ENCODE measurements around the gene RHO. TPM values are rescaled to one million over a fixed set of nuclear protein-coding genes. Genes with fewer than 3 reads are reported as not detected.
"Not testable (repeated sequence)": the region's sequence is repeated elsewhere in the genome, so short reads cannot be mapped to it uniquely, and the experiment has no call there.

RHO gene
- total RNA-seq, 2 donors from 2014 or later, result not detected

DNA sequence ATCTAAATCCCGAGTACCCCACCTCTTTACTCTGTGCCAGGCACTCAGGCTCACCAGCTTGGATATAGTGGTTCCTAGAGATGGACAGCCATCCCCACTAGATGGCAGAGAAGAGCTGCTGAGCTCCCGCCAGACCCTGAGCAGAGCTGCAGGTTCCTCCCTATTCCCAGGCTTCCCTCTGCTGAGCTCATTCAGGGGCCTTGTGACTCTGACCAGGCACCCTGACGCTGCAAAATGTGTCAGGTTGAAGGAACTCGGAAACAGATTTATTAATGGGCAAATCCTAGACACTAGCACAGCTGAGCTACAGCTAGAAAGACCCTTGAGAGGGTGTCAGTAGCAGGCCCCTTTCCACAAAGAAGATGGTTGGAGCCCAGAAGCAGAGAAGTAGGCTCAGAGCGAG lies 38.2 kb upstream of the RHO start:
- TF ChIP-seq, protein P1, sequence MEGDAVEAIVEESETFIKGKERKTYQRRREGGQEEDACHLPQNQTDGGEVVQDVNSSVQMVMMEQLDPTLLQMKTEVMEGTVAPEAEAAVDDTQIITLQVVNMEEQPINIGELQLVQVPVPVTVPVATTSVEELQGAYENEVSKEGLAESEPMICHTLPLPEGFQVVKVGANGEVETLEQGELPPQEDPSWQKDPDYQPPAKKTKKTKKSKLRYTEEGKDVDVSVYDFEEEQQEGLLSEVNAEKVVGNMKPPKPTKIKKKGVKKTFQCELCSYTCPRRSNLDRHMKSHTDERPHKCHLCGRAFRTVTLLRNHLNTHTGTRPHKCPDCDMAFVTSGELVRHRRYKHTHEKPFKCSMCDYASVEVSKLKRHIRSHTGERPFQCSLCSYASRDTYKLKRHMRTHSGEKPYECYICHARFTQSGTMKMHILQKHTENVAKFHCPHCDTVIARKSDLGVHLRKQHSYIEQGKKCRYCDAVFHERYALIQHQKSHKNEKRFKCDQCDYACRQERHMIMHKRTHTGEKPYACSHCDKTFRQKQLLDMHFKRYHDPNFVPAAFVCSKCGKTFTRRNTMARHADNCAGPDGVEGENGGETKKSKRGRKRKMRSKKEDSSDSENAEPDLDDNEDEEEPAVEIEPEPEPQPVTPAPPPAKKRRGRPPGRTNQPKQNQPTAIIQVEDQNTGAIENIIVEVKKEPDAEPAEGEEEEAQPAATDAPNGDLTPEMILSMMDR (IDR thresholded peaks at IDR 0.05), result peak; percentile 67 to 90 (median 81)
- TF ChIP-seq POLR2A (IDR thresholded peaks at IDR 0.05), result no peak
- 25% methylated on average over 5 of the region's 5 CpGs for WGBS, 2 donors
- DNase-seq (peak; percentile 77 to 89 (median 84)), ATAC-seq (peak; percentile 88)
- Histone ChIP-seq H3K9me3 (no peaks in the 10 kb centered on the region), H3K27me3 (no peaks in the 10 kb centered on the region), H3K4me3 (no peak overlapping the region), H3K4me1 (peaks cover 6% of the 10 kb centered on the region), H3K36me3 (replicated peaks in 1 of 2; ENCODE audit: insufficient read depth in 1 of 2, low read depth in 2 of 2) (no peaks in the 10 kb centered on the region), H3K27ac (peak overlapping the region in 2 of 4 donors; percentile 21 to 26)
- intact Hi-C loops (cut with DNase I), result no loop called here

DNA sequence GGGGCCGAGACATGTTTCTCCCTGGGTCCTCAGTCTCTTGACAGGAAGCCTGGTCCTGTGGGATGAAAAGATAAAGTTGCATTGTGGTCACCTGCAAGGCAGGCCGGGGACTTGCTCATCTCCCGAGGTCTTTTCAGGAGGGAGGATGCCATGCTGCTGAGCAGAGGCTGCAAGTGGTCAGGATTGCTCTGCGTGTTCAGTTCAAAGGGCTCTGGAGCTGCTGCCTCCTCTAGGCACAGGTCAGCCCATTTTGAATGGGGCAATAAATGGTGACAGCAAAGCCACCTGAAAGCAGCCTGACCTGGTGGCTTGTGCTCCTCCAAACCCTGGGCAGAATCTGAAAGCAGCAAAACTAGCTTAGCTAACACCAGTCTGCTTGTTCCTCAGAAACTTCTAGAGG lies 37.4 kb upstream of the RHO start:
- H3K4me3 ChIP-seq; H3K9me3 ChIP-seq; ATAC-seq; H3K27me3 ChIP-seq; H3K36me3 ChIP-seq (replicated peaks in 1 of 2; ENCODE audit: insufficient read depth in 1 of 2, low read depth in 2 of 2); intact Hi-C loops (cut with DNase I); H3K4me1 ChIP-seq; H3K27ac ChIP-seq; DNase-seq: not testable (repeated sequence)
- 76 to 92% methylated on average over 3 to 4 of the region's 4 CpGs for WGBS, 2 donors

DNA sequence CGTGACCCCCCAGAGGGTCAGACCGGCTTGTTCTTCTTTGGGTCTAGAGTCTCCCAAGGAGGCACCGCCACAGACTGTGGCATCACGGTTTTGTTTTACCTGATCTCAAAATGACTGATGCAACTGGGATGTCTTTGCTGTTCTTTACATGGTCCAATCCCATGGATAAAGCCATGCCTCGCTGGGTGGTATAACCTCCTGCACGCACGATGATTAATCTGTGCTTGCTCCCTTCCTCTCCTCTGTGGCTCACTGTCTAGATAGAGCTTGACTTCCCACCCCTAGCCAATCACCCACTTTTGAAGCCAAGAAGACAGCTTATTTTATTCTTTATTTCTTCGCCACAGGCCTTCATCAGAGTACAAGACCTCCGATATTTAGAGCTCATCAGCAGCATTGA lies 36.6 kb upstream of the RHO start:
- no peak for TF ChIP-seq POLR2A (IDR thresholded peaks at IDR 0.05)
- no peaks in the 10 kb centered on the region for H3K9me3 ChIP-seq
- H3K4me1 ChIP-seq, result peaks cover 6% of the 10 kb centered on the region
- intact Hi-C loops (cut with DNase I), result no loop called here
- DNase-seq (no peak), ATAC-seq (no peak)
- 91 to 94% methylated on average over 9 of the region's 9 CpGs for WGBS, 2 donors
- peaks cover 0 to 1% of the 10 kb centered on the region in 2 donors for H3K36me3 ChIP-seq (replicated peaks in 1 of 2; ENCODE audit: insufficient read depth in 1 of 2, low read depth in 2 of 2)
- no peak overlapping the region for H3K4me3 ChIP-seq
- no peak overlapping the region for H3K27ac ChIP-seq
- no peaks in the 10 kb centered on the region for H3K27me3 ChIP-seq

DNA sequence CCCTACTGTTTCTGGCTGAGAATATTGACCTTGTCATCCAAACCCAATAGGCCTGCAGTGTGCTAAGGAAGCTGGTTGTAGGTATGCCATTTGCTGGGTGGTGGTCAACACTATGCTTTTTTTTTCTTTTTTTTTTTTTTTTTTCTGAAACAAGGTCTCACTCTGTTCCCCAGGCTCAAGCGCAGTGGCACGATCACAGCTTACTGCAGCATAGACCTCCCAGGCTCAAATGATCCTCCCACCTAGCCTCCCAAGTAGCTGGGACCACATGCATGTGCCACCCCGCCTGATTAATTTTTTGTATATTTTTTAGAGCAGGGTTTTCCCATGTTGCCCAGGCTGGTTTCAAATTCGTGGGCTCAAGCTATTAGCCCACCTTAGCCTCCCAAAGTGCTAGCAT lies 35.7 kb upstream of the RHO start:
- Histone ChIP-seq H3K9me3 (no peaks in the 10 kb centered on the region), H3K4me1 (peaks cover 6% of the 10 kb centered on the region), H3K36me3 (replicated peaks in 1 of 2; ENCODE audit: insufficient read depth in 1 of 2, low read depth in 2 of 2) (peaks cover 0 to 1% of the 10 kb centered on the region in 2 donors), H3K27ac (no peak overlapping the region), H3K4me3 (no peak overlapping the region), H3K27me3 (no peaks in the 10 kb centered on the region)
- TF ChIP-seq, protein P1 (IDR thresholded peaks at IDR 0.05), result no peak
- ATAC-seq (no peak), DNase-seq (no peak)
- intact Hi-C loops (cut with DNase I), result no loop called here
- 90 to 92% methylated on average over 4 of the region's 4 CpGs for WGBS, 2 donors

DNA sequence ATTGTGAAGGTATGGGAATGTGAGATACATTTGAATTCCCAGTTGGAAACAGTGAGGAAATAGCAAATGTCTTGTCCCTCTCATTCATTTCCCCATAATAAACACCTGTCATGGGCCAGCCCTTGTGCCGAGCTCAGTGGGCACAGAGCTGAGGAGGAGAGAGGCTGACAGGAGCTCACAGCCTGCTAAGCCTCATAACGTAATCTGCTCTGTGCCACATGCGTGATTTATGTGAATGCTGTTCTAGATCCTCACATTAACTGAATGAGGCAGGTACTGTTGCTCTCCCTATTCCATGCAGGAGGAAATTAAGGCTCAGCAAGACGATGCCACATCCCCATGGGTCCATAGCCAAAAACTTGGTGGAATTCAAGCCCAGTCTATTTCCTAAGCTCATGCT lies 35.2 kb upstream of the RHO start:
- TF ChIP-seq, protein P1 (IDR thresholded peaks at IDR 0.05), result no peak
- TF ChIP-seq POLR2A (IDR thresholded peaks at IDR 0.05), result no peak
- WGBS, 2 donors, result 94% methylated on average over 4 of the region's 4 CpGs
- H3K36me3 ChIP-seq (replicated peaks in 1 of 2; ENCODE audit: insufficient read depth in 1 of 2, low read depth in 2 of 2), result peaks cover 0 to 1% of the 10 kb centered on the region in 2 donors
- no peak overlapping the region for H3K27ac ChIP-seq
- no peaks in the 10 kb centered on the region for H3K9me3 ChIP-seq
- ATAC-seq (no peak), DNase-seq (no peak)
- H3K4me1 ChIP-seq, result peaks cover 6% of the 10 kb centered on the region
- H3K27me3 ChIP-seq, result no peaks in the 10 kb centered on the region
- no peak overlapping the region for H3K4me3 ChIP-seq
- intact Hi-C loops (cut with DNase I), result no loop called here

DNA sequence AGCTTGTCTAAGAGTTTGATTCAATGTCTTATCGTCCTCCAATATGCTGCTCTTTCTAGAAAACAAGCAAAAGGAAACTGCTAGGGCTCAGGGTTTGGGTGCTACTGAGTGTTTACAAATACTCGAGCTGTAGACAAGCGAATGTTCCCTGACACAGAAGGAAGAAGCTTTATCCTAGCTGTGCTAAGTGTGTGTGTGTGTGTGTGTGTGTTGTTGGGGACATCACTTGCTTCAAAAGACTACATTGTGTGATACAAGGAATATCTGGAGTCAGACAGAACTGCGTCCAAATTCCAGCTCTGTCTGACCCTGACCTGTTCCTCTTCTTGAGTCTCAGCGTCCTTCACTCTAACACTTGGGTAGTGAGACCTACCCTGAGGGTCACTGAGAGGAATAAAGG lies 33.9 kb upstream of the RHO start:
- H3K4me1 ChIP-seq; H3K36me3 ChIP-seq (replicated peaks in 1 of 2; ENCODE audit: insufficient read depth in 1 of 2, low read depth in 2 of 2): not testable (repeated sequence)

DNA sequence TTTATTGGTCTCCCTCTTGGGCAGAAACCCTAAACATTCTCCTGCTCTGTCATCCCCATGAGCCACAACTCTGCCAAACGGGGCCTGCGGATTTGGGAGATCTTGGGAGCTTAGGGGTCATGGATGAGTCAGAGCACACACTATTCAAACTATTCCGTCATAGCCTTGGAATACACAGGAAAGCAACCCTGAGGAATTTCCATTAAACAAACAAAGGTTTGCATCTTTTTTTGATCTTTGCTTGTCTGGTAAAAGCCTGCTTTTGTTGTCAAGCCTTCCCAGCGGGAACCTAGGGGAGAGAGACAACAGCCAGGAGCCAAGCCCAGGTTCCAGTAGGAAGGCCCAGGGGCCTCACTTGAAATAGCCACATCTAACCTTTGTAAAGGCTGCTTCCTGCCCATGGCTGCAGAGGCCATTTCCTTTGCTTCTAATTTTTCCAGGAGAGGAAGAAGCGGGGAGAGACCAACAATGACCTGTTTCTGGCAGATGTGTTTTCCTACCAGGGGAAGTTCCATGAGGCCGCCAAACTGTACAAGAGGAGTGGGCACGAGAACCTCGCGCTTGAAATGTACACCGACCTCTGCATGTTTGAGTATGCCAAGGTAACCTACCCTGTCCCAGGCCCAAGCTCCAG lies 33.3 kb upstream of the RHO start:
- peak; percentile 55 for ATAC-seq
- intact Hi-C loops (cut with DNase I); H3K9me3 ChIP-seq; H3K4me3 ChIP-seq; DNase-seq; H3K36me3 ChIP-seq (replicated peaks in 1 of 2; ENCODE audit: insufficient read depth in 1 of 2, low read depth in 2 of 2); H3K4me1 ChIP-seq; H3K27me3 ChIP-seq: not testable (repeated sequence)
- WGBS, 2 donors, result 71 to 83% methylated on average over 6 to 10 of the region's 10 CpGs
- H3K27ac ChIP-seq, result peak overlapping the region in 3 of 4 donors; percentile 6 to 62 (median 15)

More for the DNA sequence above, 33.9 kb upstream of the RHO start:
- H3K27ac ChIP-seq, result peak overlapping the region in 3 of 4 donors; percentile 15 to 62 (median 15)
- H3K4me3 ChIP-seq; DNase-seq; H3K27me3 ChIP-seq; ATAC-seq; H3K9me3 ChIP-seq; intact Hi-C loops (cut with DNase I): not testable (repeated sequence)
- 67 to 81% methylated on average over 5 of the region's 5 CpGs for WGBS, 2 donors

DNA sequence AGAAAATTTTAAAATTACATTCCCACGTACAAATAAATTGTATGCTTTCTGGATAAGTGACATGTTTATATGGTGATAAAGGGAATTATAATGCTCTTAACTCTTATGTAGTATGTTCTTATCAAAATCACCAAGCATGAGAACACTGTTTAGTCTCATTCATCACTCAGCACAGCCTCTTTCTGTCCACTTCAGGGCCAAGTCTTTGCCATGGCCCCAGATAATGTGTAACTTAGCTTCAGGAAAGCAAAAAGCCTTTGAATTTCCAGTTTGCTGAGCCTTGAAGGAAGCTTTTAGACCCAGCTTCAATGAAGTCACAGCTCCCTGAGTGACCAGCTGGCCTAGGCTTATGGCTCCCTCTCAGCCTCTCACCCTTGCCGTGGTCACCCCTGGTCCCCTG lies 30.6 kb upstream of the RHO start:
- H3K9me3 ChIP-seq; H3K27me3 ChIP-seq; H3K27ac ChIP-seq; ATAC-seq; intact Hi-C loops (cut with DNase I); H3K4me1 ChIP-seq; H3K4me3 ChIP-seq; DNase-seq; H3K36me3 ChIP-seq (replicated peaks in 1 of 2; ENCODE audit: insufficient read depth in 1 of 2, low read depth in 2 of 2): not testable (repeated sequence)
- 74 to 80% methylated on average over 2 of the region's 2 CpGs for WGBS, 2 donors

DNA sequence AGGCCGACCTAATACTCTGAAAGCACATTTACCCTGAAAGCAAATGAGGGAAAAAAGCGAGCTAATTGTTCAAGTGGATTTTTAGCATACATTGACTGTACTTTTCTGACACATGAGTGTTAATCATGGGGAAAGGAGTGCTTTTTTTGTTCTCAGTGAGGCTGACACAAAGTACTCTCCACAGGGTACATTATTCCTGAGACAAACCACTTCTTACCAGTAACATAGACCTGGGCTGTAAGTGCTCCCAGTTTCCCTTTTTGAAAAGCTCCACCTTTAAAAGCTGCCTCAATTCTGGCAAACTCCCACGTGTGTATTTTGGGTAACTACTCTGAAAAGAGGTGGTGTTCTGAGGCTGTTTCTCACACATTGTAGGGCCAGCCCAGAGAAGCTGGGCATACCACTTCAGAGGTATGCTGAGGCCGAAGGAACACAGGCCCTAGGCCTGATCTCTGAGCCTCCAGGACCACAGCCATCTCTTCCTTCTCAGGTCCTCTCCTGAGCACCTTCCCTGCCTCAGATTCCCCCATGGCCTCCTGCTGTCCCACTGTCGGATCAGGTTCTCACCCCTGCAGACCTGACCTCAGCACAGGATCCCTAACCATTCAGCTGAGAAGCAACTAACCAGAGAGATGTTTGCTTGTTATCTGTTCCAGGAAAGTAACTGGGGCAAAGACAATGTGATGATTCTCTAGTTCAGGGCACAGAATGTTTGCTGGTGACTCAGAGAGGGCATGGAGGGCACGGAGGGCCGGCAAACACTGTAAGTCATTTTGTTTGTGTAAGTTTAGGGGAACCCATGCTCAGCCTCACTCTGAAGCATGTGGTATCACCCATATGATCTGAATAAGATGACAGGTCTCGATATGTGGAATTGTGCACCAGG lies 29.6 kb upstream of the RHO start:
- H3K36me3 ChIP-seq (replicated peaks in 1 of 2; ENCODE audit: insufficient read depth in 1 of 2, low read depth in 2 of 2); ATAC-seq; H3K4me3 ChIP-seq; H3K27ac ChIP-seq; H3K9me3 ChIP-seq; H3K27me3 ChIP-seq; H3K4me1 ChIP-seq; DNase-seq; intact Hi-C loops (cut with DNase I): not testable (repeated sequence)
- 76 to 80% methylated on average over 7 to 8 of the region's 8 CpGs for WGBS, 2 donors

Measured in body of pancreas (tissue), 4 donors.